BLaER1 treated with 17β-estradiol and CSF1 and Interleukin-3, amounts not matched to agents 10 nM and 100 nM (cell line): ENCODE data around the gene CYFIP1.

Experiments used
- H3K27ac ChIP-seq, 11 experiments: shearing (Covaris generic); formaldehyde crosslinking; 2 replicates each; pipeline ENCODE4 v1.8.1; 2022
- H3K27me3 ChIP-seq, 11 experiments: shearing (Covaris generic); formaldehyde crosslinking; 2 replicates each; pipeline ENCODE4 v1.8.1; 2022
- H3K36me3 ChIP-seq, 11 experiments: shearing (Covaris generic); formaldehyde crosslinking; 2 replicates each; pipeline ENCODE4 v1.8.1; 2022
- H3K4me1 ChIP-seq, 10 experiments: shearing (Covaris generic); formaldehyde crosslinking; 2 replicates each; pipeline ENCODE4 v1.8.1; 2022
- H3K4me2 ChIP-seq, 11 experiments: shearing (Covaris generic); formaldehyde crosslinking; 2 replicates each; pipeline ENCODE4 v1.8.1; 2022
- H3K4me3 ChIP-seq, 10 experiments: shearing (Covaris generic); formaldehyde crosslinking; 2 replicates each; pipeline ENCODE4 v1.8.1; 2022
- H3K9ac ChIP-seq, 11 experiments: shearing (Covaris generic); formaldehyde crosslinking; 2 replicates each; pipeline ENCODE4 v1.8.1; 2022
- H3K9me3 ChIP-seq, 11 experiments: shearing (Covaris generic); formaldehyde crosslinking; replicated peaks in 1 of 11; 2 replicates each; pipeline ENCODE4 v1.8.1; 2022
- H4K20me1 ChIP-seq, 11 experiments: shearing (Covaris generic); formaldehyde crosslinking; 2 replicates each; pipeline ENCODE4 v1.8.1; 2022
- Cebpa-rat ChIP-seq, 11 experiments: shearing (Covaris generic); IDR thresholded peaks; 2 replicates each; pipeline ENCODE4 v1.8.1; 2022

CYFIP1 gene

GRCh38 chr15:22873841-22874240 is 106.3 kb downstream of the CYFIP1 start:
- peaks cover 0 to 40% (median 26%) of the 10 kb centered on the region in 10 experiments; a peak in 16 of 20 replicates for H3K4me1 ChIP-seq
- peak overlapping the region in 9 of 11 experiments; percentile 39 to 81 (median 72); a peak in 18 of 22 replicates for H3K4me2 ChIP-seq
- no peak for TF ChIP-seq Cebpa-rat (IDR thresholded peaks at IDR 0.05)
- peak overlapping the region in 5 of 11 experiments; percentile 32 to 65 (median 56); a peak in 9 of 22 replicates for H3K27ac ChIP-seq
- peaks cover 5 to 18% (median 15%) of the 10 kb centered on the region in 11 experiments; a peak in 19 of 22 replicates for H3K9me3 ChIP-seq
- peaks cover 87 to 100% (median 99%) of the 10 kb centered on the region in 11 experiments for H3K36me3 ChIP-seq
- peak overlapping the region in 3 of 11 experiments; percentile 16 to 63 (median 39); a peak in 2 of 22 replicates for H3K9ac ChIP-seq
- H3K27me3 ChIP-seq: no peaks in the 10 kb centered on the region
- H4K20me1 ChIP-seq: peaks cover 0 to 93% (median 11%) of the 10 kb centered on the region in 11 experiments; a peak in 15 of 22 replicates
- H3K4me3 ChIP-seq: no peak overlapping the region

GRCh38 chr15:22872936-22873701 is 107.0 kb downstream of the CYFIP1 start:
- Histone ChIP-seq H3K9ac (peak overlapping the region in 5 of 11 experiments; percentile 16 to 63 (median 39); a peak in 6 of 22 replicates), H3K4me3 (peak overlapping the region in 2 of 10 experiments; percentile 5 to 15; a peak in 1 of 20 replicates), H3K36me3 (peaks cover 87 to 100% (median 99%) of the 10 kb centered on the region in 11 experiments), H3K9me3 (peaks cover 3 to 15% (median 13%) of the 10 kb centered on the region in 11 experiments; a peak in 19 of 22 replicates), H3K27me3 (no peaks in the 10 kb centered on the region), H4K20me1 (peaks cover under 1 to 95% (median 16%) of the 10 kb centered on the region in 11 experiments; a peak in 19 of 22 replicates), H3K27ac (peak overlapping the region in 8 of 11 experiments; percentile 14 to 65 (median 51); a peak in 13 of 22 replicates), H3K4me1 (peaks cover 0 to 40% (median 26%) of the 10 kb centered on the region in 10 experiments; a peak in 16 of 20 replicates), H3K4me2 (peak overlapping the region in 9 of 11 experiments; percentile 39 to 81 (median 72); a peak in 18 of 22 replicates)
- TF ChIP-seq Cebpa-rat (IDR thresholded peaks at IDR 0.05): no peak

GRCh38 chr15:22871481-22872086 is 108.6 kb downstream of the CYFIP1 start:
- peaks cover 11 to 95% (median 31%) of the 10 kb centered on the region in 11 experiments; a peak in 21 of 22 replicates for H4K20me1 ChIP-seq
- H3K36me3 ChIP-seq: peaks cover 87 to 100% (median 99%) of the 10 kb centered on the region in 11 experiments
- 0 out of 22 replicates have a peak overlapping the region, but pooled peaks of 1 of the 11 experiments have one; percentile 16 for H3K27ac ChIP-seq
- no peak for TF ChIP-seq Cebpa-rat (IDR thresholded peaks at IDR 0.05)
- H3K4me1 ChIP-seq: peaks cover 0 to 40% (median 26%) of the 10 kb centered on the region in 10 experiments; a peak in 16 of 20 replicates
- peak overlapping the region in 5 of 11 experiments; percentile 13 to 78 (median 23); a peak in 6 of 22 replicates for H3K4me2 ChIP-seq
- no peak overlapping the region for H3K9ac ChIP-seq
- no peaks in the 10 kb centered on the region for H3K9me3 ChIP-seq
- H3K4me3 ChIP-seq: no peak overlapping the region
- H3K27me3 ChIP-seq: no peaks in the 10 kb centered on the region

- H4K20me1 ChIP-seq: peaks cover 18 to 95% (median 38%) of the 10 kb centered on the region in 11 experiments; a peak in 21 of 22 replicates
- H3K4me2 ChIP-seq: no peak overlapping the region
- no peak overlapping the region for H3K27ac ChIP-seq
- no peaks in the 10 kb centered on the region for H3K27me3 ChIP-seq
- H3K36me3 ChIP-seq: peaks cover 87 to 100% (median 99%) of the 10 kb centered on the region in 11 experiments
- no peak for TF ChIP-seq Cebpa-rat (IDR thresholded peaks at IDR 0.05)
- no peaks in the 10 kb centered on the region for H3K9me3 ChIP-seq
- no peak overlapping the region for H3K9ac ChIP-seq
- no peak overlapping the region for H3K4me3 ChIP-seq
- peaks cover 0 to 40% (median 26%) of the 10 kb centered on the region in 10 experiments; a peak in 16 of 20 replicates for H3K4me1 ChIP-seq
Observed at GRCh38 chr15:22870865-22871264, 109.3 kb downstream of the CYFIP1 start.

GRCh38 chr15:22869856-22870255 is 110.3 kb downstream of the CYFIP1 start:
- Histone ChIP-seq H3K27me3 (no peaks in the 10 kb centered on the region), H3K4me3 (no peak overlapping the region), H3K9ac (no peak overlapping the region), H3K9me3 (no peaks in the 10 kb centered on the region), H4K20me1 (peaks cover 27 to 95% (median 48%) of the 10 kb centered on the region in 11 experiments; a peak in 21 of 22 replicates), H3K4me2 (no peak overlapping the region), H3K27ac (no peak overlapping the region), H3K36me3 (peaks cover 88 to 100% (median 99%) of the 10 kb centered on the region in 11 experiments), H3K4me1 (peaks cover 0 to 37% (median 26%) of the 10 kb centered on the region in 10 experiments; a peak in 16 of 20 replicates)
- TF ChIP-seq Cebpa-rat (IDR thresholded peaks at IDR 0.05): no peak

- Histone ChIP-seq H3K27me3 (no peaks in the 10 kb centered on the region), H3K36me3 (peaks cover 87 to 100% (median 98%) of the 10 kb centered on the region in 11 experiments)
Observed at GRCh38 chr15:22868928-22869327, 111.2 kb downstream of the CYFIP1 start.

GRCh38 chr15:22868495-22868894 is 111.7 kb downstream of the CYFIP1 start:
- peaks cover 87 to 100% (median 98%) of the 10 kb centered on the region in 11 experiments for H3K36me3 ChIP-seq
- H3K27ac ChIP-seq: no peak overlapping the region
- no peak overlapping the region for H3K4me3 ChIP-seq
- peaks cover 39 to 96% (median 62%) of the 10 kb centered on the region in 11 experiments; a peak in 21 of 22 replicates for H4K20me1 ChIP-seq
- no peak for TF ChIP-seq Cebpa-rat (IDR thresholded peaks at IDR 0.05)
- no peak overlapping the region for H3K9ac ChIP-seq
- H3K4me1 ChIP-seq: peaks cover 0 to 23% (median 17%) of the 10 kb centered on the region in 10 experiments; a peak in 16 of 20 replicates
- H3K27me3 ChIP-seq: no peaks in the 10 kb centered on the region
- no peak overlapping the region for H3K4me2 ChIP-seq
- H3K9me3 ChIP-seq: no peaks in the 10 kb centered on the region

More at GRCh38 chr15:22868928-22869327, 111.2 kb downstream of the CYFIP1 start:
- Histone ChIP-seq H3K27ac (no peak overlapping the region), H3K9ac (no peak overlapping the region), H3K4me3 (no peak overlapping the region), H3K4me2 (no peak overlapping the region), H3K4me1 (peaks cover 0 to 28% (median 21%) of the 10 kb centered on the region in 10 experiments; a peak in 16 of 20 replicates), H4K20me1 (peaks cover 34 to 96% (median 58%) of the 10 kb centered on the region in 11 experiments; a peak in 21 of 22 replicates), H3K9me3 (no peaks in the 10 kb centered on the region)
- TF ChIP-seq Cebpa-rat (IDR thresholded peaks at IDR 0.05): no peak

- Histone ChIP-seq H3K4me3 (no peak overlapping the region), H3K9me3 (no peaks in the 10 kb centered on the region), H3K9ac (no peak overlapping the region), H3K27ac (no peak overlapping the region), H3K4me2 (no peak overlapping the region), H3K27me3 (no peaks in the 10 kb centered on the region), H3K36me3 (peaks cover 90 to 100% (median 99%) of the 10 kb centered on the region in 11 experiments), H4K20me1 (peaks cover 45 to 96% (median 68%) of the 10 kb centered on the region in 11 experiments; a peak in 21 of 22 replicates), H3K4me1 (peaks cover 0 to 17% (median 10%) of the 10 kb centered on the region in 10 experiments; a peak in 15 of 20 replicates)
- no peak for TF ChIP-seq Cebpa-rat (IDR thresholded peaks at IDR 0.05)
Observed at GRCh38 chr15:22867886-22868285, 112.3 kb downstream of the CYFIP1 start.
